Heart left ventricle (tissue), 13 donors: ENCODE measurements around the gene OSBPL10.

Source experiments
- CTCF ChIP-seq, 12 donors: fragments of 200-600 bp; sonication (generic) in 4 of 12; IDR thresholded peaks; one replicate each; pipeline versions ENCODE4 v1.5.0 to v1.8.0; 2018 to 2022; ENCODE audit warnings: antibody characterized with exemption in 12 of 12, mild to moderate bottlenecking in 5 of 12
- POLR2A ChIP-seq, 2 donors: fragments of 450-650 bp; IDR thresholded peaks; one replicate each; pipeline ENCODE4 v1.6.1; 2017; ENCODE audit warnings: antibody characterized with exemption in 2 of 2, mild to moderate bottlenecking in 2 of 2, moderate library complexity in 2 of 2
- donor health status: ischemic (EF 13 %, LVEDD 7.1; RV severe dilation, severe dysfunction).
- donor health status: DM: no; HTN: yes; CAD: no.
- donor health status: DM: no; HTN: no; CAD: no.
- donor health status: ischemic (EF 25% LVEDD 6.9; RV normal size, moderate dysfunction).
- donor health status: ischemic (EF 25% LVEDD 5.7; RV mildly dilated, moderate dysfunction).
- donor health status: ischemic (EF 35%, LVEDD 5.7; RV mildly dilated, moderate dysfunction).
- donor health status: nonischemic (EF 11% LVEDD 7.7; RV severe dilation, severe dysfunction).
- donor health status: DM: yes; HTN: yes; CAD: no.
- donor health status: PGD.
- donor health status: ischemic (EF 29% LVEDD 5.4; RV normal size, mild dysfunction).
- donor health status: nonischemic (EF 23%, LVEDD 6.1; RV moderate dilation, normal function).

- TF ChIP-seq CTCF (IDR thresholded peaks at IDR 0.05) = no peak
- TF ChIP-seq POLR2A (IDR thresholded peaks at IDR 0.05) = no peak
Observed at GRCh38 chr3:31748933-31749295, 232.1 kb downstream of the OSBPL10 start.
